ENCODE results near the gene TGFA.

TGFA gene

DNA sequence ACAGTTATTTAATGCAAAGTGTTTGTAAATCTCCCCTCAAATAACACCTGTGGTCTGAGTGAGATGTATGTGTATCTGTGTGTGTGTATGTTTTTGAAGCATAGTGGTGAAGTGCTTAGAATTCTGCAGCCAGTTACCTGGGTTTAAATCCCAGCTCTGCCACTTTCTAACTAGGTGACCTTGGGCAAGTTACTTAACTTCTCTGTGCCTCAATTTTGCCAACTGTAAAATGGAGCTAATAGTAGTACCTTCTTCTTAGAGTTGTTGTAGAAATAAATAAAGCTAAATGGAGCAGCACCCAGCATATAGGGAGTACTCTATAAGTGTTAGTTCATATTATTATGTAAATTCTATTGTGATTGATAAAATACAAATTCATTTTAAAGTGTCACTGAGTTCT, 48.9 kb downstream of the TGFA start:
- DNase-seq (ENCODE audit: low read depth): no peak
- H3K4me3 ChIP-seq (replicated peaks; ENCODE audit: low read depth, low read length): no peak overlapping the region
- no peak for TF ChIP-seq CTCF (IDR thresholded peaks at IDR 0.05; ENCODE audit: low read length, missing control alignments)

- no peak overlapping the region for H3K4me3 ChIP-seq (replicated peaks; ENCODE audit: low read depth, low read length)
- DNase-seq (ENCODE audit: low read depth): no peak
- no peak for TF ChIP-seq CTCF (IDR thresholded peaks at IDR 0.05; ENCODE audit: low read length, missing control alignments)
Measured at GRCh38 chr2:70503896-70504295, 49.7 kb downstream of the TGFA start.

- no peak overlapping the region for H3K4me3 ChIP-seq (replicated peaks; ENCODE audit: low read depth, low read length)
- no peak for DNase-seq (ENCODE audit: low read depth)
- TF ChIP-seq CTCF (IDR thresholded peaks at IDR 0.05; ENCODE audit: low read length, missing control alignments): no peak
Measured at GRCh38 chr2:70501728-70502127, 51.9 kb downstream of the TGFA start.

DNA sequence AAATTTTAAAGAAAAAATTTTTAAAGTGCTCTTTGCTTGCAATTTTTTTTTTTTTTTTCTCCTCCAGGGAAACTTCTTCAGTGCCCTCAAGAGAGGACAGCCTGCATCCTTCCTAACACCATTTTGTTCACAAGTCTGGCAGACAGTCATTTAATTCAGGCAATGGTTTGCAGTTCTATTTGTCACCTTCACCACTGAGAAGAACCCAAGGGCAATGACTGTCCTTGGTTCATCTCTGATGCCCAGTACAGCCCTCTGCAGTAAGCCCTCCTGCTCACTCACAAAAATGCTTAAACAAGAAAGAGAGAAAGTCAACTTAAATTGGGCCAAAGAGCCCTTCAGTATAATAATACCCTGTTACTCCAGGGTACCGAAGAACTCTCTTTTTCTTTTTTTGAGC, 52.4 kb downstream of the TGFA start:
- no peak for DNase-seq (ENCODE audit: low read depth)
- TF ChIP-seq CTCF (IDR thresholded peaks at IDR 0.05; ENCODE audit: low read length, missing control alignments): no peak
- no peak overlapping the region for H3K4me3 ChIP-seq (replicated peaks; ENCODE audit: low read depth, low read length)

DNA sequence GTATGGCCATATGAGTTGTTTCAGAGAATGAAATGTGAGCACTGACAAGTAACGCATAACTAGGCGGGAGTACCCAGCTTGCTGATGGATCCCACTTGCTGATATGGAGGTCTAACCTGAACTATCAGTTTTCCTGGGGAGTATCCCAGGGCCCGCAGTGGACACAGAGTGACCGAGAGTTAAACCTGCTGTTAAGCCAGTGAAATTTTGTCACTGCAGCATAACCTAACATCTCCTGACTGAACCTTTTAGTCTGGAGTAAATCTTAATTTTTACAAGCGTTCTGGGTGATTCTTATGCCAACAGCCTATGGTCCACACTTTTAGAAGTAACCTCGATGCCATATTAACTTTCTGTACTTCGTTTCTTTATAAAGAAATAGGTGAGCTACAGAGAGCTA, 54.4 kb downstream of the TGFA start:
- no peak for TF ChIP-seq CTCF (IDR thresholded peaks at IDR 0.05; ENCODE audit: low read length, missing control alignments)
- no peak for DNase-seq (ENCODE audit: low read depth)
- no peak overlapping the region for H3K4me3 ChIP-seq (replicated peaks; ENCODE audit: low read depth, low read length)

- no peak for DNase-seq (ENCODE audit: low read depth)
- no peak overlapping the region for H3K4me3 ChIP-seq (replicated peaks; ENCODE audit: low read depth, low read length)
- TF ChIP-seq CTCF (IDR thresholded peaks at IDR 0.05; ENCODE audit: low read length, missing control alignments): no peak
Measured at GRCh38 chr2:70498528-70498927, 55.1 kb downstream of the TGFA start.

DNA sequence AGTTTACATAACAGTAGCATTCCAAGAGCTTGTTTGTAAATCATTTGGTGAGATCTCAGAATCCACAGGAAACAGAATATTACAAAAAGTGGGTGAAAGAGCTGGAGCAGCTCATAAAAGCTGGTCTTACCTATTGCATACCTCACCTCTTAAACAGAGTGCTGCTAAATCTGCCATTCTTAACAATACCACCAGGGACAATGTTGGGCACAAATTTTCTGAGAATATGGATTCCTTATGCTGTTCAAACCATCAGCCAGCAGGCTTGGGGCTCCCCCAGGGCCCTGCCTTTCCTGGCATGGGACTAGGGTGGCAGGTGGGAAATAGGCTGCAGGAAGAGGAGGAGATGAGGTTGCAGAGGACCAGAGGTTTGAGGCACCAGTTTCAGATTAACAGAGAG, 55.6 kb downstream of the TGFA start:
- no peak for TF ChIP-seq CTCF (IDR thresholded peaks at IDR 0.05; ENCODE audit: low read length, missing control alignments)
- H3K4me3 ChIP-seq (replicated peaks; ENCODE audit: low read depth, low read length): no peak overlapping the region
- DNase-seq (ENCODE audit: low read depth): no peak

Measured in fibroblast of pulmonary artery (primary cell).